ENCODE measurements around the gene PPM1G. TPM values are rescaled to one million over a fixed set of nuclear protein-coding genes. Genes with fewer than 3 reads are reported as not detected.

The PPM1G gene
- total and polyA plus RNA-seq, 10 donors = 36.0 to 59.3 (median 48.4) TPM

GRCh38 chr2:27375513-27376099 lies 33.8 kb downstream of the PPM1G start:
- DNase-seq = peak; percentile 77
- TF ChIP-seq POLR2A (IDR thresholded peaks at IDR 0.05) (no peak), POLR2AphosphoS5 (IDR thresholded peaks at IDR 0.05) (peak in 2 of 3 donors; percentile 36 to 74), CTCF (IDR thresholded peaks at IDR 0.05 in 8 of 11, conservative IDR thresholded peaks at IDR 0.05 in 3 of 11) (no peak)
- H3K36me3 ChIP-seq = peaks cover 0 to 71% (median 59%) of the 10 kb centered on the region in 6 donors
- H3K27ac ChIP-seq = no peak overlapping the region
- H3K4me1 ChIP-seq = peaks cover 26 to 86% (median 48%) of the 10 kb centered on the region in 6 donors
- 90 to 96% (median 95%) methylated on average over 11 to 20 of the region's 20 CpGs for WGBS, 5 donors
- H3K4me3 ChIP-seq = no peak overlapping the region
- H3K9me3 ChIP-seq = no peaks in the 10 kb centered on the region
- intact Hi-C loops (cut with DNase I; ENCODE audit: low total_unique reads) = no loop called here
- H3K27me3 ChIP-seq (replicated peaks in 1 of 7) = no peaks in the 10 kb centered on the region

GRCh38 chr2:27373567-27373966 lies 35.8 kb downstream of the PPM1G start:
- 80 to 89% (median 86%) methylated on average over 5 of the region's 5 CpGs for WGBS, 5 donors
- no peak for TF ChIP-seq POLR2AphosphoS5 (IDR thresholded peaks at IDR 0.05)
- no peak overlapping the region for H3K4me3 ChIP-seq
- H3K27ac ChIP-seq = no peak overlapping the region
- H3K4me1 ChIP-seq = peaks cover 28 to 82% (median 45%) of the 10 kb centered on the region in 6 donors
- H3K36me3 ChIP-seq = peaks cover 0 to 72% (median 58%) of the 10 kb centered on the region in 6 donors
- H3K9me3 ChIP-seq = no peaks in the 10 kb centered on the region
- intact Hi-C loops (cut with DNase I; ENCODE audit: low total_unique reads) = no loop called here
- H3K27me3 ChIP-seq (replicated peaks in 1 of 7) = no peaks in the 10 kb centered on the region
- DNase-seq = no peak

- intact Hi-C loops (cut with DNase I; ENCODE audit: low total_unique reads) = no loop called here
- Histone ChIP-seq H3K9me3 (no peaks in the 10 kb centered on the region), H3K27ac (peak overlapping the region in 4 of 8 donors; percentile 9 to 98 (median 98)), H3K27me3 (replicated peaks in 1 of 7) (no peaks in the 10 kb centered on the region), H3K4me3 (no peak overlapping the region), H3K4me1 (peaks cover 30 to 82% (median 43%) of the 10 kb centered on the region in 6 donors), H3K36me3 (peaks cover 0 to 72% (median 54%) of the 10 kb centered on the region in 6 donors)
- no peak for TF ChIP-seq CTCF (IDR thresholded peaks at IDR 0.05 in 8 of 11, conservative IDR thresholded peaks at IDR 0.05 in 3 of 11)
- no peak for TF ChIP-seq POLR2A (IDR thresholded peaks at IDR 0.05)
- TF ChIP-seq POLR2AphosphoS5 (IDR thresholded peaks at IDR 0.05) = no peak
- DNase-seq = no peak
- WGBS, 5 donors = 81 to 89% (median 85%) methylated on average over 6 of the region's 6 CpGs
Measured at GRCh38 chr2:27372937-27373336, 36.5 kb downstream of the PPM1G start.

- no peak for TF ChIP-seq CTCF (IDR thresholded peaks at IDR 0.05 in 8 of 11, conservative IDR thresholded peaks at IDR 0.05 in 3 of 11)
- TF ChIP-seq POLR2AphosphoS5 (IDR thresholded peaks at IDR 0.05) = peak in 2 of 3 donors; percentile 43 to 47
- Histone ChIP-seq H3K9me3 (no peaks in the 10 kb centered on the region), H3K27ac (peak overlapping the region; percentile 93 to 98 (median 96)), H3K4me3 (peak overlapping the region; percentile 99 to 100 (median 100)), H3K27me3 (replicated peaks in 1 of 7) (no peaks in the 10 kb centered on the region), H3K4me1 (peaks cover 30 to 66% (median 43%) of the 10 kb centered on the region in 6 donors), H3K36me3 (peaks cover 0 to 72% (median 54%) of the 10 kb centered on the region in 6 donors)
- intact Hi-C loops (cut with DNase I; ENCODE audit: low total_unique reads) = no loop called here
- DNase-seq = no peak
- 0 to 1% (median 0%) methylated on average over 29 to 46 of the region's 46 CpGs for WGBS, 5 donors
Measured at GRCh38 chr2:27370816-27371620, 38.4 kb downstream of the PPM1G start.
